ENCODE measurements around the gene E2F1. TPM values are rescaled to one million over a fixed set of nuclear protein-coding genes. Genes with fewer than 3 reads are reported as not detected.

Gene E2F1
- total RNA-seq, 1 donor from 2014 or later, result 77.5 TPM

- peaks cover 1% of the 10 kb centered on the region for H3K36me3 Mint-ChIP-seq (ENCODE audit: low read depth)
- H3K4me1 Mint-ChIP-seq (ENCODE audit: low read depth), result peaks cover 6% of the 10 kb centered on the region
- peaks cover 3% of the 10 kb centered on the region for H3K9me3 Mint-ChIP-seq
- no peak overlapping the region for H3K4me3 Mint-ChIP-seq
- no peak overlapping the region for H3K27ac Mint-ChIP-seq
- no peak for DNase-seq (ENCODE audit: low spot score)
- intact Hi-C loops (cut with micrococcal nuclease), result loop anchor here (5.0 kb wide), 1 partner anchor 268 kb away; the partner anchor contains the start of gene RALY
- no peaks in the 10 kb centered on the region for H3K27me3 Mint-ChIP-seq (ENCODE audit: insufficient read depth)
Observed at GRCh38 chr20:33724439-33725094, 38.4 kb upstream of the E2F1 start.

GRCh38 chr20:33721391-33722140 is 35.4 kb upstream of the E2F1 start:
- intact Hi-C loops (cut with micrococcal nuclease), result loop anchor here (2.0 to 5.0 kb wide), 2 partner anchors 231 to 271 kb away; partner anchors contain the start of genes CBFA2T2 and RALY
- peaks cover 3% of the 10 kb centered on the region for H3K9me3 Mint-ChIP-seq
- peaks cover 4% of the 10 kb centered on the region for H3K36me3 Mint-ChIP-seq (ENCODE audit: low read depth)
- no peaks in the 10 kb centered on the region for H3K27me3 Mint-ChIP-seq (ENCODE audit: insufficient read depth)
- peak overlapping the region; percentile 17 for H3K4me3 Mint-ChIP-seq
- H3K27ac Mint-ChIP-seq, result no peak overlapping the region
- no peak for DNase-seq (ENCODE audit: low spot score)
- peaks cover 22% of the 10 kb centered on the region for H3K4me1 Mint-ChIP-seq (ENCODE audit: low read depth)

GRCh38 chr20:33719989-33720709 is 34.0 kb upstream of the E2F1 start, which contains the start of gene PXMP4:
Gene PXMP4, minus strand, starts transcription at chr20:33720310. Its CDS starts 103 bp downstream, at chr20:33720207.
- peak; percentile 88 for DNase-seq (ENCODE audit: low spot score)
- peak within 1 kb of the TSS; percentile 93 for H3K27ac Mint-ChIP-seq
- H3K27me3 Mint-ChIP-seq (ENCODE audit: insufficient read depth), result no peaks in the 10 kb centered on the region
- peaks cover 30% of the 10 kb centered on the region for H3K4me1 Mint-ChIP-seq (ENCODE audit: low read depth)
- H3K4me3 Mint-ChIP-seq, result peak within 1 kb of the TSS; percentile 85
- intact Hi-C loops (cut with micrococcal nuclease), result loop anchor here (1.0 to 5.0 kb wide), 8 partner anchors 11 to 272 kb away; partner anchors contain the start of genes ACTL10, CBFA2T2, CHMP4B and E2F1
- peaks cover 7% of the 10 kb centered on the region for H3K36me3 Mint-ChIP-seq (ENCODE audit: low read depth)
- peaks cover 3% of the 10 kb centered on the region for H3K9me3 Mint-ChIP-seq

- intact Hi-C loops (cut with micrococcal nuclease), result no loop called here
- no peaks in the 10 kb centered on the region for H3K27me3 Mint-ChIP-seq (ENCODE audit: insufficient read depth)
- no peak for DNase-seq (ENCODE audit: low spot score)
- peak overlapping the region; percentile 93 for H3K27ac Mint-ChIP-seq
- peaks cover 3% of the 10 kb centered on the region for H3K9me3 Mint-ChIP-seq
- H3K4me1 Mint-ChIP-seq (ENCODE audit: low read depth), result peaks cover 30% of the 10 kb centered on the region
- H3K36me3 Mint-ChIP-seq (ENCODE audit: low read depth), result peaks cover 7% of the 10 kb centered on the region
- peak overlapping the region; percentile 85 for H3K4me3 Mint-ChIP-seq
Observed at GRCh38 chr20:33719277-33719988, 33.2 kb upstream of the E2F1 start.

GRCh38 chr20:33716498-33716897 is 30.3 kb upstream of the E2F1 start:
- Mint-ChIP-seq H3K9me3 (peaks cover 3% of the 10 kb centered on the region), H3K4me1 (ENCODE audit: low read depth) (peaks cover 31% of the 10 kb centered on the region), H3K27me3 (ENCODE audit: insufficient read depth) (no peaks in the 10 kb centered on the region), H3K4me3 (no peak overlapping the region), H3K27ac (no peak overlapping the region), H3K36me3 (ENCODE audit: low read depth) (peaks cover 14% of the 10 kb centered on the region)
- intact Hi-C loops (cut with micrococcal nuclease), result no loop called here
- no peak for DNase-seq (ENCODE audit: low spot score)

GRCh38 chr20:33713865-33714367 is 27.7 kb upstream of the E2F1 start:
- no peaks in the 10 kb centered on the region for H3K9me3 Mint-ChIP-seq
- no peak for DNase-seq (ENCODE audit: low spot score)
- intact Hi-C loops (cut with micrococcal nuclease), result no loop called here
- H3K36me3 Mint-ChIP-seq (ENCODE audit: low read depth), result peaks cover 22% of the 10 kb centered on the region
- H3K27ac Mint-ChIP-seq, result no peak overlapping the region
- H3K4me3 Mint-ChIP-seq, result no peak overlapping the region
- H3K4me1 Mint-ChIP-seq (ENCODE audit: low read depth), result peaks cover 44% of the 10 kb centered on the region
- no peaks in the 10 kb centered on the region for H3K27me3 Mint-ChIP-seq (ENCODE audit: insufficient read depth)

DNA sequence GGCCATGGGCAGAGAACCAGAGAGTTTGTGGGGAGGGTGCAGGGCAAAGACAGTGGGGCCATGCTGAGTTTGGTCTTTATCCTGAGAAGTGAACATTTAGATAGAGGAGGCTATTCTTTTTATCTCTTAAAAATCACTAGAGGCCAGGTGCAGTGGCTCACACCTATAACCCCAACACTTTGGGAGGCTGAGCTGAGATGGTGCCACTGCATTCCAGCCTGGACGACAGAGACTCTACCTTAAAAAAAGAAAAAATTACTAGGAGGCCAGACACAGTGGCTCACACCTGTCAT is 25.2 kb upstream of the E2F1 start:
- intact Hi-C loops (cut with micrococcal nuclease), result no loop called here
- peaks cover 20% of the 10 kb centered on the region for H3K36me3 Mint-ChIP-seq (ENCODE audit: low read depth)
- no peaks in the 10 kb centered on the region for H3K27me3 Mint-ChIP-seq (ENCODE audit: insufficient read depth)
- H3K4me1 Mint-ChIP-seq (ENCODE audit: low read depth), result peaks cover 34% of the 10 kb centered on the region
- H3K9me3 Mint-ChIP-seq, result no peaks in the 10 kb centered on the region
- no peak overlapping the region for H3K27ac Mint-ChIP-seq
- no peak overlapping the region for H3K4me3 Mint-ChIP-seq
- DNase-seq (ENCODE audit: low spot score), result no peak

GRCh38 chr20:33710681-33711445 is 24.7 kb upstream of the E2F1 start:
- H3K27ac Mint-ChIP-seq, result no peak overlapping the region

GRCh38 chr20:33709905-33710541 is 23.8 kb upstream of the E2F1 start:
- Mint-ChIP-seq H3K4me3 (no peak overlapping the region), H3K27me3 (ENCODE audit: insufficient read depth) (no peaks in the 10 kb centered on the region), H3K4me1 (ENCODE audit: low read depth) (peaks cover 28% of the 10 kb centered on the region), H3K9me3 (no peaks in the 10 kb centered on the region), H3K36me3 (ENCODE audit: low read depth) (peaks cover 17% of the 10 kb centered on the region), H3K27ac (peak overlapping the region; percentile 48)
- intact Hi-C loops (cut with micrococcal nuclease), result loop anchor here (1.0 kb wide), 2 partner anchors 10 to 24 kb away; partner anchors contain the start of genes E2F1 and PXMP4
- no peak for DNase-seq (ENCODE audit: low spot score)

More at GRCh38 chr20:33710681-33711445, 24.7 kb upstream of the E2F1 start:
- H3K4me3 Mint-ChIP-seq, result no peak overlapping the region
- DNase-seq (ENCODE audit: low spot score), result no peak
- H3K4me1 Mint-ChIP-seq (ENCODE audit: low read depth), result peaks cover 28% of the 10 kb centered on the region
- H3K9me3 Mint-ChIP-seq, result no peaks in the 10 kb centered on the region
- H3K36me3 Mint-ChIP-seq (ENCODE audit: low read depth), result peaks cover 17% of the 10 kb centered on the region
- intact Hi-C loops (cut with micrococcal nuclease), result no loop called here
- no peaks in the 10 kb centered on the region for H3K27me3 Mint-ChIP-seq (ENCODE audit: insufficient read depth)

DNA sequence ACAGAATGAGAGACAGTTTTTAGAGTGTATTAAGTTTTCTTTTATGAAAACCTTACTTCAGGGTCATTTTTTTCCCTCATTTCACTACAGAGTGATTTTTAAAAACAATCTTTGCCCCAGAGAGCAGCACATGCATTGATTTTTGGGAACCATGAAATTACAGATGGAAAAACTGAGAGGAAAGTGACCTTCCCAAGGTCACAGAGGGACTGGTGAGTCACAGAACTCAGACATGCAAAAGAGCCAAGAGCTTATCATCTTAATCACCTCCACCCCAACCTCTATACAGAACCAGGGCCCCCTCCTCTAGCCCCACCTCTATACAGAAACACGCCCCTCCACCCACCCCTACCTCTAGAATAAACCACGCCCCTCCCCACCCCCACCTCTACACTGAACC is 23.2 kb upstream of the E2F1 start:
- Mint-ChIP-seq H3K27ac (peak overlapping the region; percentile 84), H3K4me1 (ENCODE audit: low read depth) (peaks cover 28% of the 10 kb centered on the region), H3K27me3 (ENCODE audit: insufficient read depth) (no peaks in the 10 kb centered on the region), H3K4me3 (no peak overlapping the region), H3K9me3 (no peaks in the 10 kb centered on the region), H3K36me3 (ENCODE audit: low read depth) (peaks cover 17% of the 10 kb centered on the region)
- intact Hi-C loops (cut with micrococcal nuclease), result loop anchor here (1.0 kb wide), 2 partner anchors 11 to 23 kb away; partner anchors contain the start of genes E2F1 and PXMP4
- DNase-seq (ENCODE audit: low spot score), result no peak

DNA sequence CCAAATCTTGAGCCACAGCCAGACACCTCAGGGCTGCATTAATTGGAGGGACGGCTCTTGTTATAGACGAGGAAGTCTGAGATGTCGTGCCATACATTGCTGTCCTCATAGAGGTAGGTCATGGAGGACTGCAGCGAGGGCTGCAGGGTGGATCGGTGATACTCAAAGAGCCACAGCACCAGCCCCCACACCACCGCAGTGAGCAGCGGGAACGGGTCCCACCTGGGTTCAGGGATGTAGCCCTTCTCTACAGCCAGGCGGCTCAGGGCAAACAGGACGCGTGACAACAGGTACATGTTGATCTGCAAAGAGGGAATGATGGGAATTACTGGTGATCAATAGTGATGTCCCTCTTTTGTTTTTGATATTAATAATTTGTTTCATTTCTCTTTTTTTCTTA is 21.5 kb upstream of the E2F1 start:
- no peaks in the 10 kb centered on the region for H3K9me3 Mint-ChIP-seq
- no peaks in the 10 kb centered on the region for H3K27me3 Mint-ChIP-seq (ENCODE audit: insufficient read depth)
- intact Hi-C loops (cut with micrococcal nuclease), result no loop called here
- H3K36me3 Mint-ChIP-seq (ENCODE audit: low read depth), result peaks cover 15% of the 10 kb centered on the region
- DNase-seq (ENCODE audit: low spot score), result no peak
- H3K4me1 Mint-ChIP-seq (ENCODE audit: low read depth), result peaks cover 28% of the 10 kb centered on the region
- H3K27ac Mint-ChIP-seq, result no peak overlapping the region
- no peak overlapping the region for H3K4me3 Mint-ChIP-seq

Data from activated T-helper 1 cell treated with anti-CD3 and anti-CD28 coated beads, Interleukin-12 subunit alpha, Interleukin-12 subunit beta, Interleukin-2, Interleukin-4 antibody, amounts not matched to agents 30 ng/mL and 10 ng/mL and 1 ng/mL, durations not matched to agents 14 hours and 24 hours and 36 hours (primary cell).